ENCODE results near the gene LRRC51. TPM values are rescaled to one million over a fixed set of nuclear protein-coding genes. Genes with fewer than 3 reads are reported as not detected.

LRRC51 gene
- total RNA-seq, 2 donors from 2014 or later: 4.0 to 7.6 TPM

DNA sequence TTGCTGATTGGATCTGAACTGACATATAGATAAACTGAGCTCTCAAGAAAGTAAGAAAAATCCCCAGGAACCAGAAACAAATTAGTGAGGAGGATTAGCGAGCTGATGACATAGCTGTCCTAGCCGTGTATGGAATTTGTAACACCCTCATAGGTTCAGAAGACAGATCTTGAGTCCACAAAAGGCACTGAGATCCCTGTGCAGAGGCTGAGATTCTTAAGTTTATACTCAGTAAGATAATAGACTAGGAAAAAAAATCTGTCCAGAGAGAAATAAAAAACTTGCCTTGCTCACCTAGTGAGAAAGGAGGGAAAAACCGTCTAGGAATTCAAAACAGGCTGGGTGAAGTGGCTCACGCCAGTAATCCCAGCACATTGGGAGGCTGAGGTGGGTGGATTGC is 4.9 kb upstream of the LRRC51 start:
- TF ChIP-seq, protein P1, sequence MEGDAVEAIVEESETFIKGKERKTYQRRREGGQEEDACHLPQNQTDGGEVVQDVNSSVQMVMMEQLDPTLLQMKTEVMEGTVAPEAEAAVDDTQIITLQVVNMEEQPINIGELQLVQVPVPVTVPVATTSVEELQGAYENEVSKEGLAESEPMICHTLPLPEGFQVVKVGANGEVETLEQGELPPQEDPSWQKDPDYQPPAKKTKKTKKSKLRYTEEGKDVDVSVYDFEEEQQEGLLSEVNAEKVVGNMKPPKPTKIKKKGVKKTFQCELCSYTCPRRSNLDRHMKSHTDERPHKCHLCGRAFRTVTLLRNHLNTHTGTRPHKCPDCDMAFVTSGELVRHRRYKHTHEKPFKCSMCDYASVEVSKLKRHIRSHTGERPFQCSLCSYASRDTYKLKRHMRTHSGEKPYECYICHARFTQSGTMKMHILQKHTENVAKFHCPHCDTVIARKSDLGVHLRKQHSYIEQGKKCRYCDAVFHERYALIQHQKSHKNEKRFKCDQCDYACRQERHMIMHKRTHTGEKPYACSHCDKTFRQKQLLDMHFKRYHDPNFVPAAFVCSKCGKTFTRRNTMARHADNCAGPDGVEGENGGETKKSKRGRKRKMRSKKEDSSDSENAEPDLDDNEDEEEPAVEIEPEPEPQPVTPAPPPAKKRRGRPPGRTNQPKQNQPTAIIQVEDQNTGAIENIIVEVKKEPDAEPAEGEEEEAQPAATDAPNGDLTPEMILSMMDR (IDR thresholded peaks at IDR 0.05): no peak
- Histone ChIP-seq H3K9me3 (no peaks in the 10 kb centered on the region), H3K4me1 (peaks cover 0 to 27% of the 10 kb centered on the region in 2 donors), H3K27me3 (no peaks in the 10 kb centered on the region), H3K4me3 (no peak overlapping the region), H3K36me3 (no peaks in the 10 kb centered on the region), H3K27ac (no peak overlapping the region)
- DNase-seq (ENCODE audit: low spot score): no peak

DNA sequence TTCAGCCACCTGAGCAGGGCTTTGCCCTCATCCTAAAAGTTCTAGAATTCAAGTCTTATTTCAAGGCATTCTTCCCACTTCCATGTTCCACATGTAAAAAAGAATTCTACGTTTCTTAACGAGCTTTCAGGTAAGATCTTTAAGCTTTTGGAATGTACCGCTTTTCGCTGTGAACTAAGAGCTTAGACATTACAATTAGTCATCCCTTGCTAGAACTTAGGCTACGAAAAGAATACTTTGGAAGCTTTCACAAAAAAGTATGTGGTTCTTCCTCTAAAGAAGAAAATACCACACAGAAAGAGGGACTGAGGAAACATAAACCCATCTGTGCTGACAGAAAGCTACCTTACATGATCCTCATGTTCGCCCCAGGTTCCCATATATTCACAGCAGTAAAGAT is 2.2 kb upstream of the LRRC51 start:
- peak overlapping the region; percentile 94 to 96 for H3K27ac ChIP-seq
- no peaks in the 10 kb centered on the region for H3K9me3 ChIP-seq
- H3K4me3 ChIP-seq: no peak overlapping the region
- no peaks in the 10 kb centered on the region for H3K36me3 ChIP-seq
- H3K4me1 ChIP-seq: peaks cover 0 to 24% of the 10 kb centered on the region in 2 donors
- DNase-seq (ENCODE audit: low spot score): no peak
- no peaks in the 10 kb centered on the region for H3K27me3 ChIP-seq
- TF ChIP-seq, protein P1 (IDR thresholded peaks at IDR 0.05): no peak

DNA sequence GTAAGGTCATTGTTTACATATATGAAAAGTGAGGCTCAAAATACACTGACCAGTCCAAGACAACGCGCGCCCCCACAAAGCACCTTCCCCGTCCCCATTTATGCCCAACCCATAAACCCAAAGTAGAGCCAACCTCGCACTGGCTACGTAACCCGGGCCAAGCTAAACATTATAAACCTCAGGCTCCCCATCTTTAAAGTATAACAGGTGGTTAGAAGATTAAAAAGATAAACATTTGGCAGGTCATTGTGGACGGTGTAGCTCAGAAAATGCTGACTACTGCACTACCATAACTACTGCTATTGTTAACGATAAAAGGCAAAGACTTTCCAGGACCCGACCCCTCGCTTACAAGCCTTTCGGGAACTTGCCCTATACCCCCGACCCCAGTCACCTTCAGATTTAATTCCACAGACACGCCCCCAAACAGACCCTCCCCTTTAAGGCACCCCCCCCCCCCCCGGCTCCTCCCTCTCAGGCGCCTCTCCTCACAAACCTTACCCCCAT is 778 bp upstream of the LRRC51 start:
- no peaks in the 10 kb centered on the region for H3K9me3 ChIP-seq
- H3K4me1 ChIP-seq: peaks cover 0 to 24% of the 10 kb centered on the region in 2 donors
- no peaks in the 10 kb centered on the region for H3K27me3 ChIP-seq
- H3K4me3 ChIP-seq: peak overlapping the region; percentile 76
- no peaks in the 10 kb centered on the region for H3K36me3 ChIP-seq
- DNase-seq (ENCODE audit: low spot score): no peak
- TF ChIP-seq, protein P1 (IDR thresholded peaks at IDR 0.05): no peak
- peak overlapping the region; percentile 94 to 96 for H3K27ac ChIP-seq

DNA sequence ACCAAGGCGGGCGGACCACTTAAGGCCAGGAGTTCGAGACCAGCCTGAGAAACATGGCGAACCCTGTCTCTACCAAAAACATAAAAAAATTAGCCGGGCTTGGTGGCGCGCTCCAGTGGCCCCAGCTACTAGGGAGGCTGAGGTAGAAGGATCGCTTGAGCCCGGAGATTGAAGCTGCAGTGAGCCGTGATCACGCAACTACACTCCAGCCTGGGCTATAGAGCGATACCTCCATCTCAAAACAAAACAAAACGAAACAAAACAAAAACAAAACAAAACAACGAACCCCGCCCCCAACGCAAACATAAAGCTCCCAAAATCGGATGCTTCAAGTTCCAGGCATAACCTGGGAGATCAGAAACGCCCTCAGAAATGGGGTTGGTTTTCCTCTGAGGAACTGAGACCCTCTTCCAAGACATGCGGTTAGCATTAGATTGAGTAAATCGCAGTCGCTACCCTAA is 564 bp downstream of the LRRC51 start:
- H3K36me3 ChIP-seq: no peaks in the 10 kb centered on the region
- DNase-seq (ENCODE audit: low spot score): no peak
- H3K27me3 ChIP-seq: no peaks in the 10 kb centered on the region
- H3K4me1 ChIP-seq: peaks cover 0 to 24% of the 10 kb centered on the region in 2 donors
- H3K4me3 ChIP-seq: peak overlapping the region; percentile 76
- TF ChIP-seq, protein P1 (IDR thresholded peaks at IDR 0.05): no peak
- H3K9me3 ChIP-seq: no peaks in the 10 kb centered on the region
- H3K27ac ChIP-seq: peak overlapping the region; percentile 94 to 96

DNA sequence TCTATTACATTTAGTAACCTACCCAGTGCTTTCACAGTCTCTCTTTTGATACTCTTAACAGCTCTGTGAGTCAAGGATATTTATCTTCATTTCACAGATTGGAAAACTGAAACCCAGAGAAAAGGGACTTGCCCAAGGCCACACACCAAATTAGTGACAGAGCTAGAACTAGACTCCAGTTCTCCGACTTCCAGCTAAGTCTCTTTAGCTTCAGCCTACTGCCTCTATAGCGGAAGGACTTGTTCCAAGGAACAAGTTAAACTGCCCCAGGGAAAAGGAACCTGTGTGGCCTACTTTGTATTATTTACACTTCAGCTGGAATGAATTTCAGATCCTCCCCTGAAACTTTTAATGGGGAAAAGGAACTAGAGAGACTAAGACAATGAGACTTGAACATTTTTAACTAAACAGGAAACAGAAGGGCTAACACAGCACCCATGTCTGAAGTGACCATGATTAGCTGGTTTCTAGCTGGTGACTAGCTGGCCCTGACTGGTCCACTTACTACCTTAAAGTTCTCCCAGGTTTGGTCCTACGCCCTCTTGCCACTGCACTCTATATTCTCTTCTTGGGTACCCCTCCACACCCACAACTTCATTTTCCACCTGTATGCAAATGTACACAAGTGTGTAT is 1.3 kb downstream of the LRRC51 start:
- Histone ChIP-seq H3K27me3 (no peaks in the 10 kb centered on the region), H3K4me1 (peaks cover 0 to 24% of the 10 kb centered on the region in 2 donors), H3K9me3 (no peaks in the 10 kb centered on the region), H3K36me3 (no peaks in the 10 kb centered on the region), H3K4me3 (no peak overlapping the region), H3K27ac (no peak overlapping the region)
- TF ChIP-seq, protein P1 (IDR thresholded peaks at IDR 0.05): no peak
- no peak for DNase-seq (ENCODE audit: low spot score)

Measured in right atrium auricular region (tissue), 2 donors.